Hypothalamus (tissue), 51 donors: ENCODE results near the gene GRM8.
A peak's percentile ranks its signal among the peaks of the same experiment; 100 is the strongest.

Source experiments
- DNase-seq, 51 donors: peaks; one replicate each; lab custom pipeline; 2025; lab: John Stamatoyannopoulos, UW

GRM8 gene

DNA sequence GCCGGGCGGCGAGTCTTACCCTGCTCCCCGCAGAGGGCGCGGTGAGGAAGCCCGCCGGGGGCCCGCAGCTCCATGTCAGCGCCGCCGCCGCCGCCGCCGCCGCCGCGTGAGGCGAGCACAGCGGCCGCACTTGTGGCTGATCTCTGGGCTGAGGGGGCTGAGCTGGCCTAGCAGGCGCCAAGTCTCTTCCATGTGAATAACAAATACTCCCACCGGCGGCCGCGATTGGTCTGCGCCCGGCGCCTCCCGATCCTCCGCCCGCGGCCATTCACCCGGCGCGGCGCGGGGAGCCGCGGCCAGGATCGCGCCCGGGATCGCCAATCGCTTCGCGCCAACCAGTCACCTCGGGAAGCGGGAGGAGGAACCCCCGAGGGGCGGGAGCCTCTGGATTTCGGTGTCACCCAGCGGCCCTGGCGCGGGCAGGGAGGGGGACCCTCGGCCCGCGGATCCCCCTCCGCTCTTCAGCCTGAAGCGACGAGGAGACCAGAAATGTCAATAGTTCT lies at the start of gene GRM8:
Gene GRM8, minus strand, starts transcription at position 164 of the 503 bp plus-strand sequence.
- DNase-seq = peak in 41 of 51 donors; percentile 9 to 69 (median 42)

DNA sequence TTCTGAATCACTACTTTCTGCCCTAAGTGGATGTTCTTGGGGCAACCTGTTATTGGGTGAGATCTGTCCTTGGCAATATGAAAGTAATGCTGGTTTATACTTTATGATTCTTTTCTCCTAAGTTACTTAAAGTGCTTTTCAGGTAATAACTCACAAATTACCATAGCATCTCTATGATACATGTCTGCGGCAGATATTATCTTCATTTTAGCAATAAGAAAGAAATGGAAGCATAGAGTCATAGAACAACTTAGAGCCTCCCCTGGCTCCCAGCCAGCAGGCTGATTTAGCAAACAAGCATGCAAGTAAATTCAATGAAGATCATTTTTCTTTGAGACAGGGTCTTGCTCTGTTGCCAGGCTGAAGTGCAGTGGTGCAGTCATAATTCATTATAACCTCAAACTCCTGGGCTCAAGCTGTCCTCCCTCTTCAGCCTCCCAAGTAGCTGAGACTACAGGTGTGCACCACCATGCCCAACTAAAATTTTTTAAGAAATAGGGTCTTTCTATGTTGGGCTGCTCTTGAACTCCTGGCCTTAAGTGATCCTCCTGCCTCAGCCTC lies 38.1 kb upstream of the GRM8 start:
- DNase-seq = no peak

DNA sequence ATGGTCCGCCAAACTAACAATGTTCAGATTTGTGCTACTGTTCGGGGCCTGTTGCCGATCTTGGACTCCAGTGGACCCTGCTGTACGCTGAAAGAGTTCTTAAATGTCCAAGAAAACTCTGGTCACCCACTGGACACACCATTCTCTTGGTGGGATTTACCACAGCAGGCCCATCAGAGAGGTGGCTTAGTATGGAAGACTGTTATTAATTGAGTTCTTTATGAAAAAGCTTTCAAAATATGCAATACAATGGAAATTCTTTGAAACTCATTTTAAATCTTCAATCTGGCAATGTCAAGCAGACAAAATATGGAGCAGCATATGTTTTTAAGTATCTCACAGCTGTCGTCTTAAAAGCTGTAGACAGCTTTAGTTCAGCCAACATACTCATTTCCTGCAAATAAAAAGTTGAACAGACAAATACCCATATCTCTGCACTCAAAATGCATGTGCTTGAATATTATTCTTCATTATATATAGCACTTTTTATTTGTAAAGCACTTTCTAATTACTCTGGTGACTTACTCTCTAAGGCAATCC lies 37.4 kb upstream of the GRM8 start:
- no peak for DNase-seq

DNA sequence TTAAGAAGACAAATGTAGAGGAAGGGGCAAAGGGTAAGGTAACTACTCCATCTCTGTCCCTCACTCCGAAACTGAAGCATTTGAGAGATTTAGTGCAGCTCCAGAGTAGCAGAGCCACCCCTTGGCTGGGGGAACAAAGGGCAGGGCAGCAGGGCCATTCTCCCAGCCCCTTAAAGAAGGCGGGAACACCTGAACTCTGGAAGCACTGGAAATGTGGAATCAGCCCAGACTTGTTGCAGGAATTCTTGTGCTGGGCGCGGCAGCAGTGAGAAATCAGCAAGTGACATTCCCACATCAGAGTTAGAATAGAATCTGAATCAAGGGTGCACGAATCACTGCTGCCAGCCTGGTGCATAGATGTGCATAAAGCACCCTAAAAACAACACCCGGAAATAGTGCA lies 34.4 kb upstream of the GRM8 start:
- no peak for DNase-seq

DNA sequence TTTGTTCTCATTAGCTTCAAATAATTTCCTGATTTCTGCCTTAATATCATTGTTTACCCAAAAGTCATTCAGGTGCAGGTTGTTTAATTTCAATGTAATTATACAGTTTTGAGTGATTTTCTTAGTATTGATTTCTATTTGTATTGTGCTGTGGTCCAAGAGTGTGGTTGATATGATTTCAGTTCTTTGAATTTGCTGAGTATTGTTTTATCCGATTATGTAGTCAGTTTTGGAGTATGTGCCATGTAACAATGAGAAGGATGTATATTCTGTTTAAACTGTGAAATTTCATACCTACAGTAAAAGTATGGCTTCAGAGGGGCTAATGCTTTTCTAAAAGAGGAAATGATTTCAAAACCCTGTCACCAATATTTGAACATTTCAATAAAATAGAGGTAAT lies 17.4 kb upstream of the GRM8 start:
- no peak for DNase-seq

DNA sequence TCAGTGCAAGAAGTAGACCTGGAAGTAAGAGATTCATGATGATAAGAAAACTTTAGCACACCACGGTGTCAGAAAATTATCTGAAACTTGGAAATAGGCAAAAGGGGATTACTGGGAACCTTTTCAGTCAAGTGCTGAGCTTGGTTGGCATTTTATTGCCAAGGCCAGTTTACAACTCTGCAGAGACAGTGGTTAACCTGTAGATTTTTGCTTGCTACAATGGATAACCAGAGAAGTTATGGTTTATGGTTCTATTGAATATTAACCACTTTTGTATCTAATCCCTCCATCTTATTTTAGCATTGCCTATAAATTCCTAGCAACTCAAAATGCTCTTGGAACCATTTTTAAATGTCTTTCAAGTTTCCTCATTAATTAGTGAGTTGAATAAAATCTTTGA lies 13.3 kb upstream of the GRM8 start:
- DNase-seq = no peak

DNA sequence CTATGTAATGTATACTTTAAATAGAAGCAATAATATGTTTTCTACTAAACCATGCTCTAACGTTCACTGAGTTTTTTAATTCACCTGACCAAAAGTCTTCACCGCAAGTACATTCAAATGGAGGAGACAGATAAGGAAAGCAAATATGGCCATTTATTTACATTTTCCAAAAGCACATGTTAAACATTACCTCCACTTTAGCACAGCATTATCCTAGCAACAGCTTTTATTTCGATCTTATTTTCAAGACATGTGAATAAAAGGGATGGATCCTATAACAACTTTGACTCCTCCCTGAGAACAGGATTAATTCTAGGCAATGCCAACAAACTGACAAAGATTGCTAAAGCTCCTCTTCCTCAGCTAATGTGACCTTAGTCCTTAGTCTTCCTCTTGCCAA lies 11.5 kb upstream of the GRM8 start:
- no peak for DNase-seq

DNA sequence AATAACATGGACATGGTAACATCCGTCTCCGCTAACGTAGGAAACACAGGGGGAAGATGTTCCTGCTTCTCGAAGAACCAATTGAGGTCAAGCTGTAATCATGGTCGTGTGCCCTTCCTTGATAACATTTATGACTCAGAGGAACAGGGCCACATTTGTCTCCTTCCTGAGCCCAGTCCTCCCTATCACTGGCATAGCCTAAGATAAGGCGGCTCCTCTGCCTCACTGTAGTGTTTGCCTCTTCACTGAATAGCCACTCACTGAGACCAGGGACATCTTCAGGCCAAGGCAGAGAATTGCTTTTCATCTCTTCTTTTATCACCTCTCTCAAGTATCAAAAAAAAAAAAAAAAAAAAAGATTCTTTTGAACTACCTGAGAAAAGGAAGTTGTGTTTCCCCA lies 5.4 kb upstream of the GRM8 start:
- no peak for DNase-seq

DNA sequence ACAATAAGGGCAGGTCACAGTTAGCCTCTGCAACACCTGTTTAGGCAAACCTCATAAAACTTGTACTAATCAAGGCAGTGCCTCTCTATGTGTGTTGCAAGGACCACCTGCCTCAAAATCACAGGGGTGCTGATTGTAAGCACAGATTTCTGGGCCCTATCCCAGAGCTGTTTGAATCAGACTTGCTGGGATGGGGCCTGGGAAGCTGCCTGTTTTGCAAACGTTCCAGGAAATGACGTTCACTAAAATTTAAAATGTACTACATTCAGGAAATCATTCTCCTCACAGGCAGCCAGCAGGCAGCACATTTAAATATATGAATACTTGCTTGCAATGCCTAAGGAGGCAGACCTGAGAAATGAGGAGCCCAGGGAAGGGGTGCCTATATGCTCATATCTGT lies 4.3 kb upstream of the GRM8 start:
- no peak for DNase-seq

DNA sequence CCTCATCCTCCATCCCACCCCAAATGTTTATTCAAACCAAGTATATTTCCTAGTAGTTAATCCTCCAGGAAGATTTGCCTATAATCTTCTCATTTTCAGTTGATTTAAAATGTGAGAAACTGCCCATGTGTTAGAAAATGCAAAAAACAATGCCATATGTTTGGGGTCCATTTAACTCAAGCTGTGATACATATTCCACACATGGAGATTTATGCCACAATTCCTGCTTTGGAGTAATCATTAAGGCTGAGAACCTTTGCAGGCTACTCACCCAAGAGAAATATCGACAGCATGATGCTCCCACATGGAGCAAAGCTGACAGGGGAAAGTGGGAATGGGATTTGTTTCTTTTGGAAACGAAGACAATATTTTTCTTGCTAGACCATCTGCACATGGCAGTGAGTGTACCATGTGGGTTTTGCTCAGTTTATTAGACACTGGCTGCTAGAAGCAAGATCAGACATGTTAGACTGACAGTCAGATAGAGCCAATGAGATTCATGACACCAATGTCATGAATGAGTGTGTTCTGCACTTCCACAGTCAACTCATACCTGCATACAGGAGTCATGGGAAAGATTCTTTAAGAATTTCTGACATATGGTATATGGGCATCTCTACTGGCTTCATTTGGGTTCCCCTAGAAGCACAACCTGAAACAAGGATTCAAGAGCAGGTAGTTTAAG lies 3.4 kb upstream of the GRM8 start:
- DNase-seq = no peak

DNA sequence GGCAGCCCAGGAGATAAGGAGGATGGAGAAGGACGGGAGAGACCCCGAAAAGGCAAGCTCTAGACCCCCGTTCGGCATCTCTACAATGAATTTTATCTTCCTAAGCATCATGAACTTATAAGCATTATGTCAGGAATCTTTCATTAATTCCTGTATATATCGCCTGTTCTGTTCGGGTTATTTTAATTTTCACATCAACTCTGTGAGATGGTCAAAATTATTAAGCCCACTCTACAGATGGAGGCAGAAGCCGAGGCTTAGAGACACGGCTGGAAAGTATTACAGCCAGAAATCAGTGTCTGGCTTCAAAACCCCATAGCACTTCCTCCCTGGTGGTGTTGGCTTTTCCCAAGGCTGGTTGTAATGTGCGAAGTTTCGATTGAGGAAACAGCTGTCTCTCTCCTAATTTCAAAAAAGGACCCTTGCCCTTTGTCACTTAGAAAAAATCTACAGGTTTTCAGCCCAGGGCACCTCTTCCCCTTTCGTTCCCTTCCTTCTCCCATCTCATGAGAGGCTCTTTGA lies 1.5 kb upstream of the GRM8 start:
- DNase-seq = no peak

DNA sequence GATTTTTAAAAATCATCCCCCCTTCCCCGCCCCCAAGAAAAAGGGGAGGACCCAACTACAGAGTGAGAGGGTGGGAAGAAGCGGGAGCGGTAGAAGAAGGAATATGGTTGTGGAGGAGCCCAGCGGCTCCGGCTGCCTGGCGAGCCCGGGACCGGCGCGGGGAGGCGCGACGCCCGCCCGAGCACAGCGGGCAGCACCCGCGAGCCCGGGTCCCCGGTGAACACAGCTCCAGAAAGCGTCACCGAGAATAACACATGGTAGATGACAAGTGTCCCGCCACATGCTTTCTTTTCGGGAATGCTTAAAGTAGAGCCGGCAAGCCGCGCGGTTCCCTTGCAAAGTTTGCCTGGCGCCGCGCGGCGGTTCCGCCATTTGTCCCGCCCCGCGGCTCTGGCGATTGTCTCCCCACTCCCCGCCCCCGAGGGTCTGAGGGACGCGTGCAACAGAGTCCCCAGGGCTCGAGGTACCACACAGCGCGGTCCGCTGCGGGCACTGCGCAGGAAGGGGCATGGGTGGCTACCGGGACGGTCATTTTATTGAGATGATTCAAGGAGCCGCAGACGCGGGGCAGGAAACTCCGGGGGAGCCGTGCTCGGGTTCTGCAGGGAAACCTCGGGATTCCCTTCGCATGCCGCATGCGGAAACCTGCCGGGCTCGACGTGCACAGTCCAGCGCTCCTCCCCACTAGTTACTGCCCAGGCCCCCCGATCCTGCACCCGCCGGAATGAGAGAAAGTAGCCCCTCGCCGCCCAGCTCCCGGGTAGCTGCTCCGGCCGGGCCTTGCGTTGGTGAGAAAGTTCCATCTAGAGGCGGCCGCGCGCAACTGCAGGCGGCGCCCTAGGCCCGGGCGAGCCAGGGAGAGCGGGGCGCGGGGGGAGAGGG lies 781 bp upstream of the GRM8 start:
- DNase-seq = peak in 48 of 51 donors; percentile 6 to 79 (median 50)

DNA sequence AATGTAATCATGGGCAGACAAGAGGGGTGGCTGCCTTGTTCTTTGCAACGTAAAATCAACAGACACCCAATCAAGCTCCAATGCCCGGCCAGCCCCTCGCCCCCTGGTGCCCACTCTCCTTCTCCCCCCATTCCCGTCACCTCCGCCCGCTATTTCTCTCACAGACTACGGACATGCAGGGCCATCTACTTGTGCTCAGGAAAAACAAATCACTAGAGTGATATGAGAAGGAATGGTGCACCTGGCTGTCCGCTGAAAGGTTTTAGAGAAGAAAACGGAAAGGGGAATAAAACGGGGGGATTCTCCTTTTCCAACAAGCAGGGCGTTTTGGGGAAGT lies 396 bp downstream of the GRM8 start:
- DNase-seq = no peak

DNA sequence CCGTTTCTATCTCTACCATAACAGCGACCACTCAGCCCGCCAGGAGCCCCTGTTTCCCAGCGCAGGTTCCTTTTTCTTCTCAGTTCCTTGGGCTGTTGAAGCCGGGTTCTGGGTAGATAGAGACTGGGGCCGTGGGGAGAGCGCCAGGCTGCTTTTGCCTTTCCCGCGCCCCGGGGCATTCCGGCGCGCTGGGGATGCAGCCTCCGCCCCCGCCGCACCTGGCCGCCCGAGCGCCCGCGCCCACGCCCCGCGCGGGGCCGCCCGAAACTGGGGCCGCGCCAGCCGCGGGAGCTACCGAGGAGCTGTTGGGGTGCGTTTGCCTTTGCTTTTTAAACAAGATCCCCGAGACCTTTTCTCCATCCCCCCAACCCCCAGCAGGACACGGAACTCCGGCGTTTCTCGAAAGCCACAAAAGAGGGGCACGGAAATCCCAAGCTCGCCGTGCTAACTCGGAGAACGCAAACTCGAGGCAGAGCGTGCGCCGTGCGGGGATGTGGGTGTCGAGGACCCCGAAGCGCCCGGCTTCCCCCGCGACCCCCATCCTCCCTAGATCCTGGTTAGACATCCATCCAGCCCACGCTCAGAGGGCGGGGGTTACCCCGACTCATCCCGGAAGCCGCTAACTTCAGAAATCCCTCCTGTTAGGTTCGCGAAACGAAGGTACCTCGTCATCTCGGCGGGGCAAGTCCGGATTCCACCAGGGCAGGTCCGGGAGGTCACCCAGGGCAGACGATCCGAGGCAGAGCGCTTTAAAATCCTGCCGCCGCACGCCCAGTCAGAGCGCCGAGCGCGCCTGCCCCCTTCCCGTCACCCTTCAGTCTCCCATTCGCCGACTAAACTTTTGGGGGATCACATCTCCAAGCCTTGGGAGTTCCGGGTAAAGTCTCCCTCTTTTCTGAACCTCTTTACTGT lies 1.0 kb downstream of the GRM8 start:
- DNase-seq = peak in 7 of 51 donors; percentile 2 to 56 (median 10)

DNA sequence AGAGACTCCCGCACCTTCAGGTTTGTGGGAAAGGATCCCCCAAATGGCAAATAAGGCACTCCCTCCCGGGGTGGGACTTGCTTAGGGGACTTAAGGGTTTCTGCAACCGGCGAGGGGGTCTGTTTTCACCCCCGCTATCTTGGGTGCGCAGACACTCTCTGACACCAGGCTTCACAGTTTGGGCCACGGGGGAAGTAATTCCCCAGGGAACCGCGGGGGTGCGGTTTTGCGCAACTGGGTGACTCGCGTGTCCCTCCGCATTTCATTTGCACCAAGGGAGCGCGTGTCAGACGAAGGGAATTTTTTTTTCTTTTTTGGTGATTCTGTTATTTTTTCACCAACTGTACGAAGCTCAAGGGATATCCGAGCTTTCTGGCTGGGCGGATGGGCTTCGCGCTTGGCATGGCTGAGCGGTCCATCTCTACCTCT lies 1.7 kb downstream of the GRM8 start:
- DNase-seq = peak in 15 of 51 donors; percentile 3 to 47 (median 12)

DNA sequence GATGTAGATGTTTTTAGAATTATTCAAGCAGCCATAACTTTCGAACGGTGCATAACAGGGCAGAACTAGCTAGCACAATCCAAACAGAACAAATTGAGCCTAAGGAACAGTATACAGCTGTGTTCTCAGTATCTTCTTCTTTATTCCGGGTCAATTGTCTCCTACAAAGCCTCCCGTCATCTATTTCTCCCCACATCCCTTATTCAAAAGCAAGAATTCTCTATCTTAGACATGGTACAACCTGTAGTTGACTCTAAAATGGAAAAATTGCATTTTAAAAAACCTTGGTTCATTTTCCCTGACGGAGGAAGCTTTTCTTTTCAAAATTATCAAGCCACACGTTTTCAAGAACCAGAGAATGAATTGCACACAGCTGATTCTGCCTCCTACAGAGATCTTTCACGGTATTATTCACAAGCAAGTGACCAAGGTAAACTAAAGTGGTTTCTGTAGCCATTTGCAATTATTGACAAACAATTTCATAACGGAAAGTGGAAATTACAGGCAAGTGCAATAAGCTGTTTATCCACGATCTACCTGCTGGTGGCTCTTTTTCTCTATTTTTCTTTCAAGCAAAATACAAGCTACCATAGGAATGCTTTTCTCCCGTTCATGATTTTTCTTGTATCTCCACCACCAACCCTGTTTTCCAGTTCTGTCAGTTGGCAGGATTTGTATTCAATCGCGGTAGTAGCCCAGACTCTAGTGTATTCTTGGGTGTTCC lies 2.3 kb downstream of the GRM8 start:
- DNase-seq = no peak

DNA sequence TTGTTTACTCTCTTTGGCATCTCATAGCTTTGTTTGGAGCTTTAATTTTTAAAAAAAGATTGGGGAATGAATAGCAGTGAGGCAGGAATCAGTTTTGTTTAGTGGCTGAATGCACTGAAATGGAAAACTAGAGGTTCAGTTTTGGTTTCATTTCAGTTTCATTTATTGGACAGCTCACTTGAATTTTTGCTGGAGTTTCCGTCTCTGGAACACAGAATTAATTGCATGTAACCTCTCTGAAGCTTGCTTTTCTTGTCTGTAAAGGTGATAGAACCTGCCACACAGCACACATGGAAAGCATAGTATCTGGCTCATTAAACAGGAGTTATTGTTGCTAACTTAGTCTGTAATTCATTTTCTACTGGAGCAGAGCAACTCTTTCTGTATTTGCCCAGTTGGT lies 7.1 kb downstream of the GRM8 start:
- no peak for DNase-seq

DNA sequence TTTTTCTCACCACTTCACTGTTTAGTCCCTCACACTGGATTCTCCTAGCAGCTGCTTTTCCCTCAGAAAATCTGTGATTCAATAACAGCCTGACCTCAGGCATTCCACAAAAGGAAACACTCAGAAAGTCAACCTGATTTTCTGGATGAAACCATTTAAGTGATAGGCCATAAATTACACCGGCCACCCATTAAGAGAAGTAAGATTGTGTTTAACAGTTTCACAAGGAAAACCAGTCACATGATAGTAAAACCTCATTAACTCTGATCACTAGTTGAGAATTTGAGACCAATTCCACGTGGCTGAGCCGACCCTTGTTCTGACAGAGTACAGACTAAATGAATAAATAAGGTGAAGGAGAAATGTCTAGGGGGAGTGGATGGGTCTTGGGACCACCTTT lies 7.7 kb downstream of the GRM8 start:
- DNase-seq = no peak

DNA sequence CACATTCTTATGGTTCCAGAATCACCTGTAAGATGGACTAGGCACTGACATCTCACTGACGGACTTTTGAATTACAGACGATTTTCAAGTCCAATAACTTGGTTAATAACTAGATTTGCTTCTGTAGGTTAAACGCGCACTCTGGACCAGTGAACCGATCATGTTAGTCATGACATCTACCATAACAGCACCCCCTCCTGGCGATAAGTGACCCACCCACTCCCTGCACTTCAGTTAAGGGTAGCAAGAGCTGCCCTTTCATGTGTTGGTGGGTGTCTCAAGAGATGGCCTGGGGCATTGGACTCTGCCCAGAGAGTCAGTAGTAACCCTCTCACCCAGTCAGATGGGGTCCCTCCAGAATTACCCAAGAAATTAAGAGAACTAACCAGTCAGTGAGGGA lies 12.9 kb downstream of the GRM8 start:
- no peak for DNase-seq
